Panc1 (cell line): Measurements from ENCODE around the gene NUP54. TPM values are rescaled to one million over a fixed set of nuclear protein-coding genes. Genes with fewer than 3 reads are reported as not detected.

Source experiments
- ATAC-seq: fragments of 200-7000 bp; cut with Tn5 transposase; 2 replicates; pipeline ENCODE4 v1.9.1; 2020; ENCODE audit warnings: mild to moderate bottlenecking, moderate library complexity
- BruUV-seq: library from RNA; stranded (reverse); fragments of 400-500 nt; replicated peaks from 2 replicates; lab custom pipeline; 2021; lab: Mats Ljungman, UMichigan
- CTCF ChIA-PET: fragments of 300-600 bp; sonication (Branson Sonifier 250); formaldehyde crosslinking; loops from one replicate; lab custom pipeline; 2022; ENCODE audit warnings: antibody characterized with exemption; lab: Charles Lee
- POLR2A ChIA-PET: fragments of 300-600 bp; sonication (Branson Sonifier 250); formaldehyde crosslinking; loops from one replicate; lab custom pipeline; 2022; ENCODE audit warnings: antibody characterized with exemption; lab: Charles Lee
- DNase-seq: peaks from one replicate; pipeline ENCODE4 v3.0.0-alpha.2; 2010; ENCODE audit warnings: low read depth, low spot score
- H3K27ac ChIP-seq: 2 replicates; pipeline ENCODE4 v1.5.1; 2011; ENCODE audit warnings: mild to moderate bottlenecking, low read length, inconsistent platforms
- H3K27me3 ChIP-seq: fragments of 200-500 bp; sonication (Bioruptor generic); 2 replicates; pipeline ENCODE4 v1.6.0; 2014; ENCODE audit warnings: low read length, inconsistent platforms; ENCODE audit not compliant: control insufficient read depth, insufficient read depth
- H3K36me3 ChIP-seq: fragments of 200-500 bp; sonication (Bioruptor generic); 2 replicates; pipeline ENCODE4 v1.5.1; 2014; ENCODE audit warnings: inconsistent platforms, mild to moderate bottlenecking, low read length, moderate library complexity; ENCODE audit not compliant: control insufficient read depth, insufficient read depth
- H3K4me1 ChIP-seq: 2 replicates; pipeline ENCODE4 v1.5.1; 2011; ENCODE audit warnings: inconsistent platforms, mild to moderate bottlenecking, low read length, moderate library complexity; ENCODE audit not compliant: control insufficient read depth, insufficient read depth
- H3K4me3 ChIP-seq, 2 experiments: 2 replicates each; pipeline ENCODE4 v1.5.1; 2011 to 2012; ENCODE audit warnings: low read depth in 2 of 2, low read length in 2 of 2, mild to moderate bottlenecking in 2 of 2, inconsistent platforms in 1 of 2, moderate library complexity in 1 of 2
- H3K9me3 ChIP-seq: fragments of 200-500 bp; sonication (Bioruptor generic); 2 replicates; pipeline ENCODE4 v1.5.1; 2014; ENCODE audit warnings: low read depth, mild to moderate bottlenecking, inconsistent platforms, low read length, moderate library complexity; ENCODE audit not compliant: control insufficient read depth, insufficient read depth
- CTCF ChIP-seq: fragments of 450-650 bp; IDR thresholded peaks from 2 replicates; pipeline ENCODE4 v1.5.1; 2017; ENCODE audit warnings: mild to moderate bottlenecking
- POLR2AphosphoS5 ChIP-seq: IDR thresholded peaks from 2 replicates; pipeline ENCODE4 v1.6.1; 2012; ENCODE audit warnings: mild to moderate bottlenecking, low read depth, low read length, moderate library complexity
- SIN3A ChIP-seq: IDR thresholded peaks from 2 replicates; pipeline ENCODE4 v1.6.1; 2012; ENCODE audit warnings: low read depth, mild to moderate bottlenecking, low read length, moderate library complexity, borderline replicate concordance; ENCODE audit not compliant: insufficient read depth
- TCF7L2 ChIP-seq: IDR thresholded peaks from 2 replicates; pipeline ENCODE4 v1.6.1; 2011; ENCODE audit warnings: mild to moderate bottlenecking, low read depth, low read length, inconsistent platforms
- in situ Hi-C: cut with HindIII; loops from 2 replicates; pipeline ENCODE4 v1.10.0; 2016; ENCODE audit warnings: low sequenced_read_pairs, low pct_unique_long_range_greater_than_20kb
- intact Hi-C: fragments of 100-400 bp; cut with micrococcal nuclease; formaldehyde crosslinking; loops from one replicate; pipeline ENCODE4 v1.10.0; 2022; ENCODE audit not compliant: unreplicated experiment
- total RNA-seq: library from RNA; stranded (reverse); gene quantifications from one replicate; pipeline ENCODE4 v1.2.1, GENCODE V29; 2021; ENCODE audit not compliant: unreplicated experiment
- TF ChIP-seq, protein P1 (sequence below), 2 experiments: IDR thresholded peaks; 2 replicates each; pipeline ENCODE4 v1.6.1; 2011 to 2012; ENCODE audit warnings: low read depth in 2 of 2, control low read depth in 1 of 2, low read length in 1 of 2, mild to moderate bottlenecking in 1 of 2, moderate library complexity in 1 of 2; ENCODE audit not compliant: insufficient read depth in 1 of 2

NUP54 gene
- total RNA-seq, 1 experiment from 2014 or later: 32.1 TPM

- no peak for DNase-seq
- H3K4me1 ChIP-seq: no peaks in the 10 kb centered on the region
- H3K27me3 ChIP-seq: no peaks in the 10 kb centered on the region; the same call in 1 of the 2 replicates
- TF ChIP-seq CTCF (no peak), SIN3A (no peak), POLR2AphosphoS5 (no peak), TCF7L2 (no peak)
- TF ChIP-seq, protein P1, sequence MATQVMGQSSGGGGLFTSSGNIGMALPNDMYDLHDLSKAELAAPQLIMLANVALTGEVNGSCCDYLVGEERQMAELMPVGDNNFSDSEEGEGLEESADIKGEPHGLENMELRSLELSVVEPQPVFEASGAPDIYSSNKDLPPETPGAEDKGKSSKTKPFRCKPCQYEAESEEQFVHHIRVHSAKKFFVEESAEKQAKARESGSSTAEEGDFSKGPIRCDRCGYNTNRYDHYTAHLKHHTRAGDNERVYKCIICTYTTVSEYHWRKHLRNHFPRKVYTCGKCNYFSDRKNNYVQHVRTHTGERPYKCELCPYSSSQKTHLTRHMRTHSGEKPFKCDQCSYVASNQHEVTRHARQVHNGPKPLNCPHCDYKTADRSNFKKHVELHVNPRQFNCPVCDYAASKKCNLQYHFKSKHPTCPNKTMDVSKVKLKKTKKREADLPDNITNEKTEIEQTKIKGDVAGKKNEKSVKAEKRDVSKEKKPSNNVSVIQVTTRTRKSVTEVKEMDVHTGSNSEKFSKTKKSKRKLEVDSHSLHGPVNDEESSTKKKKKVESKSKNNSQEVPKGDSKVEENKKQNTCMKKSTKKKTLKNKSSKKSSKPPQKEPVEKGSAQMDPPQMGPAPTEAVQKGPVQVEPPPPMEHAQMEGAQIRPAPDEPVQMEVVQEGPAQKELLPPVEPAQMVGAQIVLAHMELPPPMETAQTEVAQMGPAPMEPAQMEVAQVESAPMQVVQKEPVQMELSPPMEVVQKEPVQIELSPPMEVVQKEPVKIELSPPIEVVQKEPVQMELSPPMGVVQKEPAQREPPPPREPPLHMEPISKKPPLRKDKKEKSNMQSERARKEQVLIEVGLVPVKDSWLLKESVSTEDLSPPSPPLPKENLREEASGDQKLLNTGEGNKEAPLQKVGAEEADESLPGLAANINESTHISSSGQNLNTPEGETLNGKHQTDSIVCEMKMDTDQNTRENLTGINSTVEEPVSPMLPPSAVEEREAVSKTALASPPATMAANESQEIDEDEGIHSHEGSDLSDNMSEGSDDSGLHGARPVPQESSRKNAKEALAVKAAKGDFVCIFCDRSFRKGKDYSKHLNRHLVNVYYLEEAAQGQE (IDR thresholded peaks at IDR 0.05; ENCODE audit: insufficient read depth in 1 of 2, low read depth in 2 of 2, low read length in 1 of 2): no peak
- no peaks in the 10 kb centered on the region for H3K9me3 ChIP-seq
- no TSS peak for BruUV-seq
- CTCF ChIA-PET: no interaction called here
- no peak overlapping the region for H3K4me3 ChIP-seq
- H3K36me3 ChIP-seq: no peaks in the 10 kb centered on the region
- in situ Hi-C loops (no loop called here), intact Hi-C loops (no loop called here)
- H3K27ac ChIP-seq: no peak overlapping the region
- POLR2A ChIA-PET: no interaction called here
- ATAC-seq: no peak
Observed at GRCh38 chr4:76091052-76091451, 57.1 kb downstream of the NUP54 start.

GRCh38 chr4:76090241-76090691 is 57.9 kb downstream of the NUP54 start:
- DNase-seq: no peak
- H3K4me1 ChIP-seq: no peaks in the 10 kb centered on the region
- no peaks in the 10 kb centered on the region for H3K9me3 ChIP-seq
- in situ Hi-C loops: no loop called here
- ChIA-PET POLR2A (no interaction called here), CTCF (no interaction called here)
- H3K4me3 ChIP-seq: no peak overlapping the region
- ATAC-seq: no peak
- H3K36me3 ChIP-seq: no peaks in the 10 kb centered on the region
- no peaks in the 10 kb centered on the region; the same call in 1 of the 2 replicates for H3K27me3 ChIP-seq
- intact Hi-C loops: no loop called here
- no TSS peak for BruUV-seq
- no peak overlapping the region for H3K27ac ChIP-seq
- TF ChIP-seq SIN3A (no peak), POLR2AphosphoS5 (no peak), CTCF (no peak), TCF7L2 (no peak)
- TF ChIP-seq, protein P1 (IDR thresholded peaks at IDR 0.05; ENCODE audit: insufficient read depth in 1 of 2, low read depth in 2 of 2, low read length in 1 of 2): no peak
